HG03457 (cell line): ENCODE data around the gene SOAT2.
"Not testable (repeated sequence)": the region's sequence is repeated elsewhere in the genome, so short reads cannot be mapped to it uniquely, and the experiment has no call there.

Experiments
- ATAC-seq: cut with Tn5 transposase; IDR thresholded peaks from one replicate; pipeline ENCODE4 v1.9.1; 2021; ENCODE audit warnings: moderate number of reproducible peaks; ENCODE audit not compliant: unreplicated experiment

The SOAT2 gene

GRCh38 chr12:53079226-53080117 is 23.8 kb upstream of the SOAT2 start, which contains the start of gene SPRYD3:
Gene SPRYD3, minus strand, starts transcription at chr12:53079390. Its CDS starts 57 bp downstream, at chr12:53079333.
- ATAC-seq, result peak; percentile 94

GRCh38 chr12:53082637-53083175 is 20.6 kb upstream of the SOAT2 start:
- ATAC-seq, result no peak

DNA sequence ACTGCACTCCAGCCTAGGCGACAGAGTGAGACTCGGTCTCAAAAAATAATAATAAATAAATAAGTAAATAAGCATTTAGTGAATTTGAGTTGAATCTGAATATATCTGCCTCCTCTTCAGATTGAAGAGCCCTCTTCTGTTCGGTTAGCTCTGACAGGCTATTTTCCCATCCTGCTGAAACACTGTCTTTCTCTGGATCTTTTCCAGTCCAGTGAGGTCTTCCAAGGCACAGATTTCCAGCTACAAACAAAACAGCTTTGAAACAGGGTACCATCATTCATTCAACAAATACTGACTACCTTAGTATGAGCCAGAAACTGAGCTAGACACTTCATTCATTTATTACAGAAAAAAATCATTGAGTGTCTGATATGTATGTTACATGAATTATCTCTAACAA is 16.9 kb upstream of the SOAT2 start:
- ATAC-seq, result no peak

DNA sequence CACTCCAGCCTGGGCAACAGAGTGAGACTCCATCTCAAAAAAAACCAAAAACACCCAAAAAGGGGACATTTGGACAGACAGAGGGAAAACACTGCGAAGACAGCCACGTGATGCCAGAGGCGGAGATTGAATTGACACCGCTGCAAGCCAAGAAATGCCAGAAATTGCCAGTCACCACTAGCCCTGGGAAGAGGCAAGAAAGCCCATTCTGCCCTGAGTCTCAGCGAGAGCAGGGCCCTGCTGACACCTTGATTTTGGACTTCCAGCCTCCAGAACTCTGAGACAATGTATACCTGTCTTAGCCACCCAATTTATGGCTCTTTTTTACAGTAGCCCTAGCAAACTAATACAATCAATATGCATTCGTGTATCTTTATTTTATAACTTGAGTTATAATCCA is 13.2 kb upstream of the SOAT2 start:
- ATAC-seq, result no peak

- no peak for ATAC-seq
Observed at GRCh38 chr12:53090554-53090953, 12.7 kb upstream of the SOAT2 start.

DNA sequence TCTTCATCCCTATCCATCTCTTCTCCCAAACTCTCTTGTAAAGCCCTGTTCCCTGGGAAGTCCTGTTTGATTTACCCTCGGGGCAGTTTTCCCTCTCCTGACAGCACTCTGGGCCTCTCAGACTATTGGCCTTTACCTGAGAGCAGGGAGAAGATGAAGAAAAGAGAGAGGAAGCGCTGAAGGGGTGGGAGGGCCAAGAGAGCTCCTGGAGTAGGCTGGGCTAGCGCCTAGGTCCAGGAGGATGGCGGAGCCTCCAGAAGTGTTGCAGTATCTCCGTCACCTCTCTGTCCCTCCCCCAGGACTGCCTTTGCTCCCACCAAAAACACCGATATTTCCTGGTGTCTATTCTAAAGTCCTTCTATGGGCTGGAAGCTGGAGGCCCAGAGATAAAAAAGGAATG is 11.5 kb upstream of the SOAT2 start:
- no peak for ATAC-seq

GRCh38 chr12:53093777-53094393 is 9.4 kb upstream of the SOAT2 start:
- ATAC-seq, result no peak

DNA sequence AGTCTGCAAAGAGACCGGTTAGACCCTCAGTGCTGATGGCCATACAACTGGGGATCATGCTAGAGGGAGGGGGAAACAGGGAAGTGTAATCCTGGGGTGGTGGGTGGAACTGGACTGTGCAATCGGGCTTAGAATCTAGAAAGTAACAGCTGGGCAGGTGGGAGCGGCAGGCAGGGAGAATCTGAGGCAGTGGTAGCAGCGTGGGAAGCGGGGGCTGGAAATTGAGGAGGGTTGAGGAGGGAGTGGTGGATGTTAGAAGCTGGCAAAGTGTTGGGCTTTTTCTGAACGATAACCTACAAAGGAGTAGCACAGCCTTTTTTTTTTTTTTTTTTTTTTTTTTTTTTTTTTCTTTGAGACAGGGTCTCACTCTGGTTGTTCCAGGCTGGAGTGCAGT is 8.9 kb upstream of the SOAT2 start:
- ATAC-seq, result no peak

GRCh38 chr12:53094796-53095595 is 8.3 kb upstream of the SOAT2 start:
- ATAC-seq, result not testable (repeated sequence)

DNA sequence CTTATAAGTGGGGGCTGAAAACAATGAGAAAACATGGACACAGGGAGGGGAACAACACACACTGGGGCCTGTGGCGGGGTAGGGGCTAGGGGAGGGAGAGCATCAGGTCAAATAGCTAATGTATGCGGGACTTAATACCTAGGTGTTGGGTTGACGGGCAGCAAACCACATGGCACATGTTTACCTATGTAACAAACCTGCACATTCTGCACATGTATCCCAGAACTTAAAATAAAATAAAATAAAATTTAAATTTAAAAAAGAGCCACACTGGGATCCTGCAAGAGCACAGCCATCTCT is 7.7 kb upstream of the SOAT2 start:
- not testable (repeated sequence) for ATAC-seq

DNA sequence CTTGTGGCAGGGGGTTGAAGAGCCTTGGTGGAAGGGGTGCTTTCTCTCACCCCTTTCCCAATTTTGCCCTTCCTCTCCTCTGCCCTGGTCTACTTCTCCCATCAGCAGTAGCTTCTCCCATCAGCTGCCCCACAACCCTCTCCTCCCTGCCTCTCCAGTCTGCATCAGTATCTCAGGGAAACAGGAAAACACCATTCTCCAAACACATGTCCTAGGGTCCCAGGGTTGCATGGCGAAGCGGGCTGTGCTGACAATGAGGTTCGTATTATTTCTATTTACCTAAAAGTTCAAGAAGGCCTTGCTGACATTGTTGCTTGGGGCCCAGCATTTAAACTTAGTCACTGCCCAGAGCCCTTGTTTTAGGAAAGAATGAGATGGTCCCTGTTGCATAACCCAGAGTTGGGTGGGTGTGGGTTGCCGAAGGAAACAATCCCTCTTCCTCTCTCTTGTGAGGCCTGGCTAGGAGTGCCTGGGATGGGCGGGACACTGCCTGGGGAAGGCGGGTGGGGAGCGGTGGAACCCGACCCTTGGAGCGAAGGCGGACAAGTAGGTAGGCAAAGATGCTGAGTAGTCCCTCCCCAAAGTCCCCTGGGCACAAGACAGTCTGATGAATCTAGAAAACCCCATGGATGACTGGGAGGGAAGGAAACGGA is 7.1 kb upstream of the SOAT2 start:
- ATAC-seq, result no peak

DNA sequence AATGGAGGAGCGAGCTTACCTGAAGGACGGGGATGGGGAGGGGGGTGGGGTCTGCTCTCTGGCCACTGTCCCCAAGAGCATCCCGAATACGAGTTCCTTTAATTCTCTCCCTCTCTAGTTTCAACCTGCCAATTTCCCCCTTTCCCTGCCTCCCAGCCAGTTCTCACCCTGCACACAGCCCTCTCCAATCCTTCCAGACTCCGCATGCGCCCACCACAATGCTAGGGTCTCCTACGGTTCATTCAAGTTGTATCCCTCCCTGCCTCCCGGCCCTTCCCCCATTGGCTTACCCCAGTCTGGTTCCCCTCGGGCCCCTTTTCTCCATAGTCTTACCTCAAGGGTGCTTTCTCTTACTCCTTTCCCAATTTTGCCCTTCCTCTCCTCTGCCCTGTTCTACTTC is 6.5 kb upstream of the SOAT2 start:
- ATAC-seq, result no peak

- ATAC-seq, result no peak
Observed at GRCh38 chr12:53097207-53097563, 6.1 kb upstream of the SOAT2 start.

DNA sequence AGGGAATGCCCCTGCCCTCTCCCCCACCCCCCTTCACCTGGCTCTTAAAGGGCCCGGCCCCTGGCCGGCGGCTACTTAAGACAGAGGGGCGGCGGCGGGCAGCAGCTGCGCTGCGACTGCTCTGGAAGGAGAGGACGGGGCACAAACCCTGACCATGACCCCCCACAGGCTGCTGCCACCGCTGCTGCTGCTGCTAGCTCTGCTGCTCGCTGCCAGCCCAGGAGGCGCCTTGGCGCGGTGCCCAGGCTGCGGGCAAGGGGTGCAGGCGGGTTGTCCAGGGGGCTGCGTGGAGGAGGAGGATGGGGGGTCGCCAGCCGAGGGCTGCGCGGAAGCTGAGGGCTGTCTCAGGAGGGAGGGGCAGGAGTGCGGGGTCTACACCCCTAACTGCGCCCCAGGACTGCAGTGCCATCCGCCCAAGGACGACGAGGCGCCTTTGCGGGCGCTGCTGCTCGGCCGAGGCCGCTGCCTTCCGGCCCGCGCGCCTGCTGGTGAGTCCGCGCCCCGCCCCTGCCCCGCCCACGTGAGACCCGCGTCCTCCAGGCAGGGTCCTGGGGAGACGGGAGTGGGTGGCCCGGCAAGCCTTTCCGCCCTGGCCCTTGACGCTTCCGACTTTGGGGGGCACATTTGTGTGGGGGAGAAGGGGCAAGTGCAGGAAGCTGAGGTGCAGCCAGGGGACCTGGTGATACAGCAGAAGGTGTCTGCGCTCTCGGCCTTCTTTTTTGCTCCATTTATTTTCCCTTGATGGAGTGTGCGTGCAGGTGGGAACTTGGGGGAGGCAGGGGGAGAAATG is 5.5 kb upstream of the SOAT2 start, which contains the start of gene IGFBP6:
Gene IGFBP6, plus strand, starts transcription at position 104 of the 790 bp plus-strand sequence. Its CDS starts 51 bp downstream, at position 155.
- ATAC-seq, result no peak

DNA sequence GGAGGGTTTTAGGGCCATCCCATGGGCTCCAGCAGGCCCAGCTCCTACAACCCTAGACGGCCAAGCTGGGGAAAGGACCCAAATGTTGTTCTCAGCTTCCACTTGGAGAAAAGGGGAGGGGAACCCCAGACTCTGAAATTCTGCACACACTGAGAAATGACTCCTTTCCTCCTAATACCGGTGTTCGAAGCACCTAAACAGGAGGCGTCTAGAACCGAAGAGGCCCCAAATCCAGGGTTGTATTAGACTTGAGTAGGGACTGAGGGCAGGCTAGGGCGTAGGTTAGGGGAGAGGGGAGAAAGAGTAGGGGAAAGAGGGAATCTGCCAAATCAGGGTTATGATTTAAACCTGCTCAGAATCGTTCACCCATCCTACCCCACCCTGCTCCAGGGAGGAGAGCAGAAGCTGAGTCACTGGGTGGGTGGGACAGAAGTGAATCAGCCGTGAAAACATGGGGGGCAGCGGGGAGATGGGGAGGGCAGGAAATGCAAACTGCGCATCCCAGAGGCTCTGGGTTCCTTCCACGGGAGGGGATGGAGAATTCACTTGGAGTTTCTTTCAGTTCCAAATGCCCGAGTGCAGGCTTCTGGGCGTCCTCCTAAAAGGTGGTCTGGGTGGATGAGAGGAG is 4.8 kb upstream of the SOAT2 start:
- ATAC-seq, result no peak

- no peak for ATAC-seq
Observed at GRCh38 chr12:53099071-53099882, 4.0 kb upstream of the SOAT2 start.

- ATAC-seq, result no peak
Observed at GRCh38 chr12:53100466-53101151, 2.7 kb upstream of the SOAT2 start.

GRCh38 chr12:53101266-53101665 is 2.0 kb upstream of the SOAT2 start:
- ATAC-seq, result no peak
